Mesenchymal stem cell (in vitro differentiated cells and primary cell): ENCODE data around the gene DCBLD2.

Source experiments
- DNase-seq: peaks from one replicate; pipeline ENCODE4 v3.0.0-alpha.2; 2013
- H2AFZ ChIP-seq: one replicate; pipeline ENCODE4 v1.6.1; 2013; ENCODE audit warnings: low read depth, mild to moderate bottlenecking, control low read depth, inconsistent platforms, low read length, moderate library complexity
- H2AK5ac ChIP-seq: 2 replicates; pipeline ENCODE4 v1.6.1; 2013; ENCODE audit warnings: low read length, moderate library complexity, mild to moderate bottlenecking, inconsistent platforms; ENCODE audit not compliant: severe bottlenecking
- H2BK120ac ChIP-seq: one replicate; pipeline ENCODE4 v1.6.1; 2013; ENCODE audit warnings: low read depth, mild to moderate bottlenecking, inconsistent platforms, low read length, moderate library complexity
- H2BK12ac ChIP-seq, 2 experiments: one replicate each; pipeline ENCODE4 v1.6.1; 2013; ENCODE audit warnings: inconsistent platforms in 2 of 2, low read length in 2 of 2, mild to moderate bottlenecking in 2 of 2, moderate library complexity in 2 of 2, control low read depth in 1 of 2
- H2BK15ac ChIP-seq: one replicate; pipeline ENCODE4 v1.6.1; 2013; ENCODE audit warnings: mild to moderate bottlenecking, low read depth, inconsistent platforms; ENCODE audit not compliant: poor library complexity, severe bottlenecking
- H2BK5ac ChIP-seq: 2 replicates; pipeline ENCODE4 v1.6.1; 2013; ENCODE audit warnings: low read depth, mild to moderate bottlenecking, low read length, control low read depth, inconsistent platforms; ENCODE audit not compliant: poor library complexity, severe bottlenecking
- H3K14ac ChIP-seq, 2 experiments: one replicate each; pipeline ENCODE4 v1.6.1; 2013; ENCODE audit warnings: inconsistent platforms in 2 of 2, low read length in 2 of 2, control low read depth in 1 of 2, mild to moderate bottlenecking in 1 of 2, moderate library complexity in 1 of 2
- H3K18ac ChIP-seq, 2 experiments: one replicate each; pipeline ENCODE4 v1.6.1; 2013; ENCODE audit warnings: inconsistent platforms in 2 of 2, low read length in 2 of 2, control low read depth in 1 of 2, low read depth in 1 of 2, mild to moderate bottlenecking in 1 of 2
- H3K23ac ChIP-seq, 2 experiments: one replicate each; pipeline ENCODE4 v1.6.1; 2013; ENCODE audit warnings: inconsistent platforms in 2 of 2, low read length in 2 of 2, mild to moderate bottlenecking in 2 of 2, moderate library complexity in 2 of 2, control low read depth in 1 of 2
- H3K27ac ChIP-seq: 2 replicates; pipeline ENCODE4 v1.5.1; 2013; ENCODE audit warnings: mild to moderate bottlenecking, moderate library complexity, low read length, control low read depth, inconsistent platforms; ENCODE audit not compliant: poor library complexity, severe bottlenecking
- H3K27me3 ChIP-seq, 2 experiments: 2 replicates each; pipeline versions ENCODE4 v1.6.1 to v1.7.0; 2013; ENCODE audit warnings: low read length in 2 of 2, mild to moderate bottlenecking in 2 of 2, moderate library complexity in 2 of 2, control low read depth in 1 of 2, inconsistent platforms in 1 of 2; ENCODE audit not compliant: control insufficient read depth in 1 of 2, insufficient read depth in 1 of 2
- H3K36me3 ChIP-seq, 2 experiments: 2 replicates each; pipeline versions ENCODE4 v1.6.1 to v1.7.0; 2013; ENCODE audit warnings: low read length in 2 of 2, control low read depth in 1 of 2, inconsistent platforms in 1 of 2, low read depth in 1 of 2, mild to moderate bottlenecking in 1 of 2; ENCODE audit not compliant: insufficient read depth in 2 of 2, control insufficient read depth in 1 of 2
- H3K4ac ChIP-seq, 2 experiments: one replicate each; pipeline ENCODE4 v1.6.1; 2013; ENCODE audit warnings: inconsistent platforms in 2 of 2, low read length in 2 of 2, mild to moderate bottlenecking in 2 of 2, moderate library complexity in 2 of 2, control low read depth in 1 of 2, low read depth in 1 of 2
- H3K4me1 ChIP-seq: 2 replicates; pipeline ENCODE4 v1.6.1; 2013; ENCODE audit warnings: low read depth, low read length, control low read depth; ENCODE audit not compliant: control insufficient read depth, insufficient read depth
- H3K4me2 ChIP-seq: 2 replicates; pipeline ENCODE4 v1.6.1; 2013; ENCODE audit warnings: low read length, mild to moderate bottlenecking, inconsistent platforms; ENCODE audit not compliant: poor library complexity, severe bottlenecking
- H3K4me3 ChIP-seq, 2 experiments: 2 replicates each; pipeline versions ENCODE4 v1.5.1 to v1.7.0; 2013; ENCODE audit warnings: low read length in 2 of 2, mild to moderate bottlenecking in 2 of 2, control low read depth in 1 of 2, low read depth in 1 of 2; ENCODE audit not compliant: insufficient read depth in 1 of 2
- H3K79me1 ChIP-seq: replicated peaks from 2 replicates; pipeline ENCODE4 v1.6.1; 2013; ENCODE audit warnings: mild to moderate bottlenecking, control low read depth, low read length, inconsistent platforms; ENCODE audit not compliant: poor library complexity, severe bottlenecking
- H3K9ac ChIP-seq: 2 replicates; pipeline ENCODE4 v1.7.0; 2013; ENCODE audit warnings: mild to moderate bottlenecking, low read length, moderate library complexity
- H3K9me3 ChIP-seq: 2 replicates; pipeline ENCODE4 v1.7.0; 2013; ENCODE audit warnings: mild to moderate bottlenecking, low read length; ENCODE audit not compliant: control insufficient read depth
- H4K8ac ChIP-seq: one replicate; pipeline ENCODE4 v1.6.1; 2013; ENCODE audit warnings: inconsistent platforms, mild to moderate bottlenecking, low read length, moderate library complexity
- H4K91ac ChIP-seq: one replicate; pipeline ENCODE4 v1.6.1; 2013; ENCODE audit warnings: mild to moderate bottlenecking, low read length, inconsistent platforms
- WGBS: methylation state at CpG from one replicate; pipeline ENCODE4 v1.1.7; 2013; ENCODE audit warnings: mixed read lengths; 5-methylcytosine and 5-hydroxymethylcytosine counted together

The DCBLD2 gene

GRCh38 chr3:98808071-98808470 is 93.4 kb downstream of the DCBLD2 start:
- peak overlapping the region; percentile 73 for H3K9ac ChIP-seq
- no peak overlapping the region for H2BK120ac ChIP-seq
- H2BK5ac ChIP-seq: no peak overlapping the region
- H3K36me3 ChIP-seq: peaks cover 24 to 85% of the 10 kb centered on the region in 2 experiments
- H3K18ac ChIP-seq: no peak overlapping the region
- H3K79me1 ChIP-seq: no peaks in the 10 kb centered on the region
- no peak overlapping the region for H2AFZ ChIP-seq
- peaks cover 2% of the 10 kb centered on the region for H3K4me1 ChIP-seq
- no peak overlapping the region for H2BK12ac ChIP-seq
- H3K27me3 ChIP-seq: no peaks in the 10 kb centered on the region
- no peak overlapping the region for H3K4me3 ChIP-seq
- no peak overlapping the region for H4K8ac ChIP-seq
- no peak overlapping the region for H3K23ac ChIP-seq
- no peaks in the 10 kb centered on the region for H3K9me3 ChIP-seq
- H3K4me2 ChIP-seq: no peak overlapping the region
- no peak overlapping the region for H2AK5ac ChIP-seq
- H3K27ac ChIP-seq: peak overlapping the region; percentile 39
- H3K14ac ChIP-seq: no peak overlapping the region
- H2BK15ac ChIP-seq: no peak overlapping the region
- WGBS: 100% methylated on average over 1 of the region's 2 CpGs
- H3K4ac ChIP-seq: no peak overlapping the region
- no peak overlapping the region for H4K91ac ChIP-seq
- DNase-seq: no peak

- Histone ChIP-seq H3K27me3 (no peaks in the 10 kb centered on the region), H3K4me3 (no peak overlapping the region), H3K4ac (no peak overlapping the region), H3K4me1 (peaks cover 2% of the 10 kb centered on the region), H2AK5ac (no peak overlapping the region), H3K23ac (no peak overlapping the region), H3K4me2 (no peak overlapping the region), H3K18ac (no peak overlapping the region), H4K91ac (no peak overlapping the region), H2BK12ac (no peak overlapping the region), H3K79me1 (no peaks in the 10 kb centered on the region), H3K14ac (no peak overlapping the region), H3K36me3 (peaks cover 24 to 79% of the 10 kb centered on the region in 2 experiments), H4K8ac (no peak overlapping the region), H2BK5ac (no peak overlapping the region), H2BK15ac (no peak overlapping the region), H3K9ac (peak overlapping the region; percentile 73), H2BK120ac (no peak overlapping the region), H3K9me3 (no peaks in the 10 kb centered on the region), H2AFZ (no peak overlapping the region), H3K27ac (peak overlapping the region; percentile 62)
- WGBS: 89% methylated on average over 1 of the region's 1 CpG
- DNase-seq: no peak
These were observed 93.9 kb downstream of the DCBLD2 start for GRCh38 chr3:98807561-98807960.

DNA sequence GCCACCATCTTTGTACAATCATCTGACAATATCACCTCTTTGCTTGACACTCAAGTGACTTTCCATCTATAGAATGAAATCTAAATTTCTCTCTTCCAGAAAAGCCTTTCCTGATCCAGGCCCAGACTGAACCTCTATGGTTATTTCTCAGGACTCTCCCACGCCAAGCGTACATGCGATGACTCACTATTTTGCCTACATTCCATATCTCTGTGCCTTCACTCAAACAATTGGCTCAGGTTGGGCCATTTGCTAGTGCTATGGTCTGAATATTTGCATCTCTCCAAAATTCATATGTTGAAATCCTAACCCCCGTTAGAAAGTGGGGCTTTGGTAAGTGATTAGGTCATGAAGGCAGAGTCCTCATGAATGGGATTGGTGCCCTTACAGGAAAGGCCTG is 94.5 kb downstream of the DCBLD2 start:
- Histone ChIP-seq H4K91ac (no peak overlapping the region), H2AK5ac (no peak overlapping the region), H3K14ac (no peak overlapping the region), H3K9me3 (no peaks in the 10 kb centered on the region), H3K79me1 (no peaks in the 10 kb centered on the region), H3K4ac (no peak overlapping the region), H3K18ac (no peak overlapping the region), H3K4me2 (no peak overlapping the region), H3K27me3 (no peaks in the 10 kb centered on the region), H3K23ac (no peak overlapping the region), H2BK120ac (no peak overlapping the region), H3K4me1 (peaks cover 2% of the 10 kb centered on the region), H2BK5ac (no peak overlapping the region), H4K8ac (no peak overlapping the region), H3K9ac (peak overlapping the region; percentile 31), H2AFZ (no peak overlapping the region), H3K36me3 (peaks cover 24 to 74% of the 10 kb centered on the region in 2 experiments), H3K4me3 (no peak overlapping the region), H3K27ac (peak overlapping the region; percentile 62), H2BK15ac (no peak overlapping the region), H2BK12ac (no peak overlapping the region)
- 94% methylated on average over 4 of the region's 4 CpGs for WGBS
- no peak for DNase-seq

GRCh38 chr3:98806521-98806920 is 95.0 kb downstream of the DCBLD2 start:
- Histone ChIP-seq H3K23ac (no peak overlapping the region), H3K9me3 (no peaks in the 10 kb centered on the region), H3K4me2 (no peak overlapping the region), H3K4ac (no peak overlapping the region), H3K27ac (peak overlapping the region; percentile 62), H3K14ac (no peak overlapping the region), H3K9ac (no peak overlapping the region), H3K79me1 (no peaks in the 10 kb centered on the region), H2AFZ (no peak overlapping the region), H2AK5ac (no peak overlapping the region), H3K36me3 (peaks cover 24 to 74% of the 10 kb centered on the region in 2 experiments), H3K4me1 (peaks cover 2% of the 10 kb centered on the region), H3K4me3 (no peak overlapping the region), H2BK5ac (no peak overlapping the region), H3K18ac (no peak overlapping the region), H2BK120ac (no peak overlapping the region), H2BK12ac (no peak overlapping the region), H4K91ac (no peak overlapping the region), H4K8ac (no peak overlapping the region), H2BK15ac (no peak overlapping the region), H3K27me3 (no peaks in the 10 kb centered on the region)
- 100% methylated on average over 1 of the region's 1 CpG for WGBS
- DNase-seq: no peak
